Suprapubic skin (tissue), 3 donors: ENCODE results near the gene NUDT3.

Experiments used
- POLR2A ChIP-seq, 2 donors: fragments of 450-650 bp; IDR thresholded peaks; one replicate each; pipeline ENCODE4 v1.6.1; 2017; ENCODE audit warnings: antibody characterized with exemption in 2 of 2, mild to moderate bottlenecking in 2 of 2, moderate library complexity in 2 of 2
- TF ChIP-seq, protein P1 (sequence below), 2 donors: fragments of 200-600 bp in 1 of 2; fragments of 450-650 bp in 1 of 2; sonication (generic) in 1 of 2; IDR thresholded peaks; one replicate each; pipeline ENCODE4 v1.5.1; 2016 to 2019; ENCODE audit warnings: antibody characterized with exemption in 2 of 2, mild to moderate bottlenecking in 1 of 2, moderate library complexity in 1 of 2

DNA sequence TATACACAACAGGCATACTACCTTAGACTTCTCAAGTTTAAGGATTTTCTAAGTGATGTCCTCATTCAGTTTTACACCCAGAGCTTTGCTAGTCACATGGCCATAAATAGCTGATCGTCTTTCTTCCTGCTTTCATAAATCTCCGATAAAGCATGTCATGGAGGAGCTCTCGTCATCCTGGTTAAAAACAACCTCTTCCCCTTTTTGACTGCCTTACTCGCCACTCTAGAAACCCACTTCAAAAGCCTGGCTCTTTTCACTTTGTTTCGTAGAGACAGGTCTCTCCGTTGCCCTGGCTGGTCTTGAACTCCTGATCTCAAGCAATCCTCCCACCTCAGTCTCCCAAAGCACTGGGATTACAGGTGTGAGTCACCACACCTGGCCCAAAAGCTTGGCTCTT is 76.7 kb downstream of the NUDT3 start:
- TF ChIP-seq, protein P1, sequence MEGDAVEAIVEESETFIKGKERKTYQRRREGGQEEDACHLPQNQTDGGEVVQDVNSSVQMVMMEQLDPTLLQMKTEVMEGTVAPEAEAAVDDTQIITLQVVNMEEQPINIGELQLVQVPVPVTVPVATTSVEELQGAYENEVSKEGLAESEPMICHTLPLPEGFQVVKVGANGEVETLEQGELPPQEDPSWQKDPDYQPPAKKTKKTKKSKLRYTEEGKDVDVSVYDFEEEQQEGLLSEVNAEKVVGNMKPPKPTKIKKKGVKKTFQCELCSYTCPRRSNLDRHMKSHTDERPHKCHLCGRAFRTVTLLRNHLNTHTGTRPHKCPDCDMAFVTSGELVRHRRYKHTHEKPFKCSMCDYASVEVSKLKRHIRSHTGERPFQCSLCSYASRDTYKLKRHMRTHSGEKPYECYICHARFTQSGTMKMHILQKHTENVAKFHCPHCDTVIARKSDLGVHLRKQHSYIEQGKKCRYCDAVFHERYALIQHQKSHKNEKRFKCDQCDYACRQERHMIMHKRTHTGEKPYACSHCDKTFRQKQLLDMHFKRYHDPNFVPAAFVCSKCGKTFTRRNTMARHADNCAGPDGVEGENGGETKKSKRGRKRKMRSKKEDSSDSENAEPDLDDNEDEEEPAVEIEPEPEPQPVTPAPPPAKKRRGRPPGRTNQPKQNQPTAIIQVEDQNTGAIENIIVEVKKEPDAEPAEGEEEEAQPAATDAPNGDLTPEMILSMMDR (IDR thresholded peaks at IDR 0.05) = no peak
- TF ChIP-seq POLR2A (IDR thresholded peaks at IDR 0.05) = no peak
